Stimulated activated CD4-positive, alpha-beta T cell treated with anti-CD3 and anti-CD28 coated beads, Interleukin-1b, Interleukin-23, amount 100 ng/mL, for 24 hours (primary cell): ENCODE data around the gene ANKRD55.
"Not testable (repeated sequence)": the region's sequence is repeated elsewhere in the genome, so short reads cannot be mapped to it uniquely, and the experiment has no call there.

Source experiments
- DNase-seq, 4 experiments: peaks; one replicate each; pipeline ENCODE4 v3.0.0-alpha.2; 2020; ENCODE audit warnings: low read depth in 4 of 4, low spot score in 1 of 4

Gene ANKRD55

DNA sequence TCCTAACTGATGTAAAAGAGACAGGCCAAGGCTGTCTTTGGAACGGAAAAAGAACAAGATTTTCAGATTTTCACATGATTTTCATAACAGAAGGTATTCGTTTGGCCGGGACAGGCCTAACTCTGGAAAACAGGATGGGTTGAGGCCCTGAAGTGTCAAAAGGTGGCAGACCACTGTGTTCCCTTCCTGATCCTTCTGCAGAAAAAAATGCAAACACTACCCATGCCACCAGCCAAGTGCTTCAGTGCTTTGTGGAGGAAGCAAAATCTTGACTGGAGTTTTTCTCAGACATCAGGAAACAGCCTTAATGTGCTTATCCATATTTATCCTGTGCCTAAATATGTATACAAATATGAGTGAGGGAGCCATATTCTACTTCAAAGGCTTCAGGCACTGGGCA is 124.9 kb downstream of the ANKRD55 start:
- no peak for DNase-seq

DNA sequence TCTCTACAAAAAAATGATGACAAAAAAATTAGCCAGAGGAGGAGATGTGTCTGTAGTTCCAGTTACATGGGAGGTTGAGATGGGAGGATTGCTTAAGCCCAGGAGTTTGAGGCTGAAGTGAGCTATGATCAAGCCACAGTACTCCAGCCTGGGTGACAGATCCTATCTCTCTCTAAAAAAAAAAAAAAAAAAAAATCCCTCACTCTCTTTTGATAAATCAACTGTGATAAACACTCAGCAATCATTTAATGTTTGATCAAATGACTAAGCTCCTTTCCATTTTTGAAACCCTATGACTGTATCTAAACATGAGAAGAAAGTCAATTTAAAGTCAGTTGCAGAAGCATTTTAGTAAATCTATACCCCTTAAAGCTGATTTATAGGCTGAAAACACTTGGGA is 126.3 kb downstream of the ANKRD55 start:
- DNase-seq = no peak

DNA sequence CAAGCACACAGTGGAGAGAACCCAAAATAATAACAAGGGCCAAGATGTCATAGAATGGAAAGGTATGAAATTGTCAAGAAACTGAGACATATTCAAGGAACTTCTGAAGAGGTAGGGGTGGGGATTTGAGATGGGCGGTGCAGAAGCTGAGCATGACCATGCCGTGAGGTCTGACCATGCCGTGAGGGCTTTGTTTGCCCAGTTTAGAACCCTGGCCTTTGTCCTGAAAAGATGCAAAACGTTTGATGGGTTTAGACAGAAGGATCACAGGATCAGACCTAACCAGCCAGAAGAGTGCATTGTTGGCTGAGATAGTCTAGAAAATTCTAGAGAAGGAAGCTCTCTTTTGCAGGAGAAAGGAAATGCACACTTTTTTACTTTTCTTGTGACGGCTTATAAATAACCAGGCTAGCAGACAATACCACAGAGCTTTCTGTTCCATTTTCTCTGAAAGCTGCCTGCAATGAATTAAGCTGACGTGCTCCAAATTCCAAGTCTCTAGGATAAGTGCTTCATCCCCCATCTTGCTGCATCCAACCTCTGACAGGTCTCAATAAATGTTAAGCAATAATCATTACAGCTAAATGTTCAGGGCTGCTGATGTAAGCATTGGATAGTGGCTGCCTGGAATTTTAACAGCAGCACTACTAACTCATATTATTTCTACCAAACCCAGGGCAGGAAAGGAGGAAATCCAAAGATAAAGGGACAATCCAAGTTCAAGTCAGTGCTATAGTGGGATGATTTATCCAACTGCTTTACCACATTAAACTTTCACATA is 127.4 kb downstream of the ANKRD55 start:
- no peak for DNase-seq

DNA sequence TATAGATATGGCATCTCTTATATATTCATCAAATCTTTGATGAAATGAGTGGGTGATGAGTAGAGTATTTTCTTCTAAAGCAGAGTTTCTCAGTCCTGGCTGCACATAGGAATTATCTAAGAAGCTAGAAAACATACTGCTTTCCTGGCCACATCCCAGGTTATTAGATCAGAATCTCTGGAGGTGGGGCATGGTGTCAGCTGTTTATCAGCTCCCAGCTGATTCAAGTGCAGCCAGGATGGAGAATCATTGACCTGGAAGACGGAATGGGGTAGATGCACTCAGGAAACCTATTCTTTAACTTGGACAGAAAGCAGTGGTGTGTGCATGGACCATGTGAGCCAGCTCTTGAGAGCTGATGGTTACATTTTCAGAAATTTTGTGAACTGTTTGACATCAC is 130.2 kb downstream of the ANKRD55 start:
- no peak for DNase-seq

DNA sequence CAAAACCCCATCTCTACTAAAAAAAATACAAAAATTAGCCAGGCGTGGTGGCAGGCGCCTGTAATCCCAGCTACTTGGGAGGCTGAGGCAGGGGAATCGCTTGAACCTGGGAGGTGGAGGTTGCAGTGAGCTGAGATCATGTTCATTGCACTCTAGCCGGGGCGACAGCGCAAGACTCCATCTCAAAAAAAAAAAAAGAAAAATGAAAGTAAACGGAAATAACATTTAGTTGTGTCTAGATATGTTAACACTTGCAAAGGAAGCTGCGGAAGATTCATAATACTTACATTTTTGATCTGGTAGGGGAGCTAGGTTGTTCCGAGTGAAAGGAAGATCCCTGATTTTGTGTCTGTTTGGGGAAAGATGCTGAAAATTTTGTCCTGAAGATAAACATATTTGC is 130.9 kb downstream of the ANKRD55 start:
- not testable (repeated sequence) for DNase-seq

DNA sequence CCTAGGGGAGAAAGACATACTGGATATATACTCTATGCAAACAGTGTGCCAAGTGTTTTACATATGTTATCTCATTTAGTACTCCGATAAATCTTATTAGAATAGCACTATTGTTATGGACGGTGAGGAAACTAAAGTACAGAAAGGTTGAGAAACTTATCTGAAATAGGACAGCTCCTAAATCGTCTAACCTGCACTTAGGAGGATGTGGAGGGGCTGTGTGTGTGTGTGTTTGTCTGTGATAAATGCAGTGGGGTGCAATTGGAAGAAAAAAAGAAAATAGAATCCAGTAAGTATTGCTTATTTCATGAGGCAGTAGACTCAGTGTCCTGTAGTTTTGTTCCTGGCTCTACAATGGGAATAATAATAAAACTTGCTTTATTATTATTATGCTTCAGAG is 131.9 kb downstream of the ANKRD55 start:
- DNase-seq = no peak

DNA sequence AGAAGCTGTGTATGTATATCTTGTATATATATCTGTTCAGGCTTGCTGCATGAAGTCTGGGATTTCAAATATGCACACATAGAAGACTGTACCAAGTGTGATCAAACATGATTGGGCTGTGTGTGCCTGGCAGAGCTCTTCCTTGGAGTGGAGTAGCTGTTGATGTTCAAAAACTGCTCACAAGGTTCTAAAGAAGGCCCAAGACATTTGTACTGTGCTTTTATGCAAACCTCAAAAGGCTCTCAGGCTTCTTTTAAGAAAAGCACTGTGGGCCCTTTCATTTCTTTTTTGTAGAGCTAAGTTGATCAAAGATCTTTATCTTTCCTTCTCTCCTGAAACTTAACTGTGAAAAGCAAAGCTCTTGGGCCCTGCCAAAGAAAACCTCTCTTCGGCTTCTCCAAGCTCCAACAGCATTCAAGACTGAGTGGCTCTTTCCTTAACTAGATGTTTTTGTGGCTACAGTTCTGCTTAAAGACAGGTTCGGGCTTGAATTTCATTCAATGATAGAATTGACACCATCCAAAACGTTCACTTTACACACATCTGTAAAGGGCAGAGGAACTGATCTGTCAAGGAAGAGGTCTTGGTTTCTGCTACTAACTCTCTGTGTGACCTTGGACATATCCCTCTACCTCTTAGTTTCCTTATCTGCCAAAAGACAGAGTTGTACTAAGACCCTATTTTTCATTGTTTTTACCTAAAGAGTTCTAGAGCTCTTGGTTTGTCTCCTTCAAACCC is 132.5 kb downstream of the ANKRD55 start:
- DNase-seq = no peak

DNA sequence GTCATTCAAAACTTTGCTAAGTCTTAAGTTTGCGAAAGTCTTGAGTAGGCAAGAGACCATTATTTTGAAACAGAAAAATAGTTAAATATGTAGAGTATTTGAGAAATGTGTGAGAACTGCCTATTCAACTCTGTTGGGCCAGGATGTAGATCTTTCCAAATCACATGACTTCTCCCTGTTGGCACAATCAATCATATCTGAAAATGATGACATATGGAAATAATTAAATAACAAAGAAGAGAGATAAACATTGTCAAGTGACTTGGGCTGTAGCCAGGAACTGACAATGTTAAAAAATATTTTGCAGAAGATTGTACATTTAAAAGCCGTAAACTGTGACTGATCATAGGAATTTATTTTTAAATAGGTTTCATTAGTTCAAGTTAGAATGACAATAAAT is 133.8 kb downstream of the ANKRD55 start:
- no peak for DNase-seq

DNA sequence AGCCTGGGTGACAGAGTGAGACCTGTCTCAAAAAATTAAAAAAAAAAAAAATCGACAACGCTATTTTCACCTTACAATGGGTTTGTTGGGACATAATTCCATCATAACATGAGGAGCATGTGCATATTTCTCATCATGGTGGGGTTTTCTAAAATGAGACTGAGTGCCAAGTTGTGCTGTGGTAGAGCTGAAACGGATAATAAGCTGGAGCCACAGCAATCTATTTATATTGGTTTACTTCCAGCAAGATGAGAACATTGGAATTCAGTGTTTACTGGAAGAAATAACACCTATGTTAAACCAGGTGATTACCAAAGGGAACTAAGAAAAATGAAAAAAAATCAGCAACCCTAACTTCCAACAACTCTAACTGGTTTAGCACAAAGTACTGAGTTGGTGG is 136.1 kb downstream of the ANKRD55 start:
- DNase-seq = no peak

DNA sequence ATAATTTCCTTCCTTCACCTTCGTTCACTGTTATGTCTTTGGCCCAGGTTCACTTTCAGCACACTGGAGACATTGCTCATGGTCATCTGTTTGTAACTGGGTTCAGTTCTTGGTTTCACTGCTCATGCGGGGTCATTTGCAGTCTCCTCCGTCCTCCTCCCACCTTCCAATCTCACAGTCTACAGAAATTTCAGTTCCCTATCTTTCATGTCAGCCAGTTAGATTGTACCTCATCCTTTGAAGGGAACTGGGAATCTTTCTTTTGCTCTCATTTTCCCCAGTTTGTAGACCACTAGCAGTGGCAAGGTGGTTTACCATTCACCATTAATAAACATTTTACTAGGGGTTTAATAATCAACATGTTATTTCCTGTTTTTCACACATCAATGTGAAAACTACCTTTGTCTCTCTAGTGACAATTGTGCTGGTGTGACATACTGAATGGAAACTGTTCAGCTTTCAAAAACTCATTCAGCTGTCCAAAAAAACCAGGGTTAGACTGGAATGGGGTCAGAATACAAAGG is 137.5 kb downstream of the ANKRD55 start:
- no peak for DNase-seq

DNA sequence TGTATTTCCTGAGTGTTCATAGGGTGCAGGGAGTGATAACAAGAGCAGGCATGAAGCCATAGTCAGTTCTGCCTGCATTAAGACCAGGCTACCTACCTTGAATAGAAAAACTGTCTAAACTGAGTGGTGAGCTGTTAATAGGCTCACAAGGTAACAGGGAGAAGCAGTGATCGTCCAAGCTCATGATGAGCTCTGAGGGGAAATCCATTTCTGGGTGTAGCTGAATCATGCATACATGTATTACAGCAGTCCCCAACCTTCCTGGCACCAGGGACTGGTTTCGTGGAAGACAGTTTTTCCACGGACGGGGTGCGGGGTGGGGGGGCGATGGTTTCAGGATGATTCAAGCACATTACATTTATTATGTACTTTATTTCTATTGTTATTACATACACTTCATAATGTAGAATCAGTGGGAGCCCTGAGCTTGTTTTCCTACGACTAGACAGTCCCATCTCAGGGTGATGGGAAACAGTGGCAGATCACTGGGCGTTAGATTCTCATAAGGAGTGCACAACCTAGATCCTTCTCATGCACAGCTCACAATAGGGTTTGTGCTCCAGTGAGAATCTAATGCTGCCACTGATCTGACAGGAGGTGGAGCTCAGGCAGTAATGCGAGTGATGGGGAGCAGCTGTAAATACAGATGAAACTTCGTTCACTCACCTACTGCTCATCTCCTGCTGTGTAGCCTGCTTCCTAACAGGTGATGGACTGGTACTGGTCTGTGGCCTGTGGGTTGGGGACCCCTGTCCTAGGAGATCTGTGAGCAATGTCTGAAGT is 138.4 kb downstream of the ANKRD55 start:
- DNase-seq = peak; percentile 42 to 80 (median 53)

DNA sequence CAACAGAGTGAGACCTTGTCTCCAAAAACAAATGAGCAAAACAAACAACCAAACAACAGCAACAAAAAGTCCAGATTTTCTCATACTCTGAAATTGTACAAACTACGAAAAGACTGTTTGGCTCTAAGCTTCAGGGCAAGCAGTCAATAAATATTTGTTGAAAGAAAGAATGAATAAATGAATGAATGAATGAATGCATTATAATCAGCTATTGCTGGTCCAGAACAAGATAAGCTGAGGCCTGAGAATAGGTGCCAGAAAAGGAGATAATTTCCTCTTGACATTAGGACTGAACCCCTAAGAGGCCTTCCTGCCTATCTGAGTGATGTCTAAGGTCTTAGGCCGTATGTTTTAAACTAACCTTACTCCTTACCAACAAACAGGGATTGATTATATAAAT is 139.2 kb downstream of the ANKRD55 start:
- no peak for DNase-seq

DNA sequence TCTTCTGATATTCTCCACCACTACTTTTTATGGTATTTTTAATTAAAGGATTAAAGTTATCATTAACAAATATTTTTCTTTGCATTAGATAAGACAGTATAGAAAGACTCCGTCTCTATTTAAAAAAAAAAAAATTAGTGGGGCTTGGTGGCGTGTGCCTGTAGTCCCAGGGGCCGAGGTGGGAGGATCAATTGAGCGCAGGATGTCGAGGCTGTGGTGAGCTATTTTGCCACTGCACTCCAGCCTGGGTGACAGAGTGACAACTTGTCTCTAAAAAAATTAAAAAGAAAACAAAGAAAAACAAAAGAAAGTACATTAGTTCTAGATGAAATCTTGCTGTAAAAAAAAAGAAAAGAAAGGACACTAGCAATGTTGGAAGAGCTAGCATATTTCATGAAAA is 141.0 kb downstream of the ANKRD55 start:
- no peak for DNase-seq

DNA sequence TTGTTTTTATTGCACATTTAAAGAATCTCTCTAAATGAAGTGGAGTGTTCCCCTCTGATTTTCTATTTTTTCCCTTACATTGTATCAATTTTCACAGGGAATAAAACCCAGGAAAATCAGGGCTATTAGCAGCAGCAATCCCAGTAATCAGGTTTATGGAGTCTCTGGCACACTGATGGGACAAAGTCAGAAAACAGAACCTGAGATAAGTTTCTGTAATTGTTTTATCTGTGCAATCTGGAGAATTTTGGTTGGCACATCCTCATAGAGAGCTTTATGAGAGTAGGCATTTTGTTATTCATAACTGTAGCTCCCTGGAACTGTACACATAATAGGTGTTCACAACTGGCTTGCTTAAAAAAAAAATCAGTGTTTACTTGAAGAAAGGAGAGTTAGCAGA is 141.5 kb downstream of the ANKRD55 start:
- no peak for DNase-seq

DNA sequence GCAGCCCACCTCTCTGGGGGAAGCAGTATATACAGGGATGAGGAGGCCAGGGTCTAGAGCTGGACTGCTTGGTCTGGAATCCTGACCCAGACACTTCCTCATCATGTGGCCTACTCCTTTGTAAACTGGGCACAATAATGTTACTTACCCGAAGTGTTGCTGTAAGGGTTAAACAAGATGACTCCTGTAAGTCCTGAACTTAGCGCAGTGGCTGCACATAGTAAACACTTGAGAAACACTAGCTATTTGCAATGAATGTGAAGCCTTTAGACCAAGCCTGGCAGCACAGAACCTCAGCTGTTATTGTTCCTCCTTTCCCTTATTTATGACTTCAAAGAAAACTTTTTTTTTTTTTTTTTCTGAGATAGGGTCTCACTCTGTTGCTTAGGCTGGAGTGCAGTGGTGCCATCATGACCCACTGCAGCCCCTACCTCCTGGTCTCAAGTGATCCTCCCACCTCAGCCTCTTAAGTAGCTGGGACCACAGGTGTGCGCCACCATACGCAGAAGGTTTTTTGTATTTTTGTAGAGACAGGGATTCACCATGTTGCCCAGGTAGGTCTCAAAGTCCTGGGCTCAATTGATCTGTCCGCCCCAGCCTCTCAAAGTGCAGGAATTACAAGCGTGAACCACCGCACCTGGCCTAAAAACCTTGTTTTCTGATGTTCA is 142.2 kb downstream of the ANKRD55 start:
- no peak for DNase-seq

DNA sequence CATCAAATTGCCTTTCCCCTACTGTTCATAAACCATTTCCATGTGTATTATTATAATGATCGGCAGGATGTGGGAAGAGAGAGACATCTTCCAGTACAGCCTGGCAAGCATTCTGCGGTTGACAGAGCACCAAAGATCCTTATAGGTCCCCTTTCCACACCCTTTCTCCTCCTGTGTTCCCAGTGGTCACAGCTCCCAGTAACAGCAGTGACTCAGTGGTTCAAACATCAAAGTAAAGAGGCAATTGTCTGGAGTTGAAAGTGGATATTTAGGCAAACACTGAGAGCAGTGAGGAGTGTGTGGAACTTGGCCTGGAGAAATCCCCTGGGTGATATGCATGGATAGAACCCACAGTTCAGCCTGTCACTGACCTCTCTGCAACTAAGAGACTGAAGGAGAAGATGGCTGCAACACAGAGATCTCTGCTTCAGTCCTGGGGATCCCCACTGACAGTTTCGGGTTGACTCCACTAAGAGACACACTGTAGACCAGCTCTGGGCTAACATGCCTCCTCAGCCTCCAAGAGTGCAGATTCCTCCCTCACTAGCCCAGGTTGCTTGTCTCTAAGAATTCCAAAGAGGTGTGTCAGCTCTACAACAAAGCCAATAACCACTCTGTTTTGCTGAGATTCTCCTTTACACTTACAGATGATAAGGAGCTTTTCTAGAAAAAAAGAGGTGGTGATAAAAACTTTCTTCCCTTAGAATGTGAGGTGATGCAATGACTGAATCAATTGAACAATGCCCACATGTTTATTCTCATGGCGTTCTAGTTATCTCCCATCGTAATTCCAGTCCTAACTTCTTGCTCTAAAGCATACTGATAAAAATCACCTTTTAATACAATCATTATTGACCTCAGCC is 143.9 kb downstream of the ANKRD55 start:
- DNase-seq = peak in 1 of 4 experiments; percentile 36

DNA sequence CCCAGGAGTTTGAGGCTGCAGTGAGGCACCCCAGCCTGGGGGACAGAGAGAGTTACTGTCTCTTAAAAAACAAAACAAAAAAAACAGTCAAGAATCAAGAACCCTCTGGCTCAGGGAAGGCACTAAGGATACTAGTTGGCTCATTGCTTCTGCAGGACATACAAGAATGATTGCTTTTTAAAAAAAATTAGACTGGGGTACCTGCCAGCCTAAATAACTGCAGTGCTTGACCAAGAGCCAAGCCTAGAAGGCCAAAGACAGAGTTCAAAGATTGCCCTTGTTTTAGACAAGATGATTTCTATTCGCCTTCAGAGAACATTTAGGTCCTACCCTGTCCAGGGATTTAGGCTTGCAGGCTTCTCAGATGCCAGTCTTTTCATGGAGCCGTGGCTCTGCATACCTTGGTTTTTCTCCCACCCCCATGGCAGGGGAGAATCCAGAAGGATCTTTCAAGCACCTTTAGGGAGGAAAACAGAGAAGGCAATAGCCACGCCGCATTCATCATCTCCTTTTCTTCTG is 144.6 kb downstream of the ANKRD55 start:
- no peak for DNase-seq

DNA sequence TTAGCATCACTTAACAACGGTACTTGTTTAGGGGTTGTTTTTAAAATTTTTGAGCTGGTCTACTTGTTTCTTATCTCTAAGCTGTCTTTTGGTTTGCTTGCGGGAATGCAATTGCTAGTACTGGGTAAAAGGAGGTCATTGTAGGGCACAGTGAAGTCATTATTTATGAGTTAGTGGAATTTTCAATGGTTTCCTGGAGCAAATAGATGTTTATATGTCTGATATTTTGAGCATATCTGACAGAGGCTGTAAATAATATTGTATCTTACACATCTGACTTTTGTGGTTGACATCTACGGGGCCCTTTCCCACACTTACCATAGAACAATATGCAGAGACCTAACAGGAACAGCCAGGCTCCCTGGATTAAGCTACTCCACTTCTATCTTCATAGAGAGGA is 147.9 kb downstream of the ANKRD55 start:
- DNase-seq = no peak

DNA sequence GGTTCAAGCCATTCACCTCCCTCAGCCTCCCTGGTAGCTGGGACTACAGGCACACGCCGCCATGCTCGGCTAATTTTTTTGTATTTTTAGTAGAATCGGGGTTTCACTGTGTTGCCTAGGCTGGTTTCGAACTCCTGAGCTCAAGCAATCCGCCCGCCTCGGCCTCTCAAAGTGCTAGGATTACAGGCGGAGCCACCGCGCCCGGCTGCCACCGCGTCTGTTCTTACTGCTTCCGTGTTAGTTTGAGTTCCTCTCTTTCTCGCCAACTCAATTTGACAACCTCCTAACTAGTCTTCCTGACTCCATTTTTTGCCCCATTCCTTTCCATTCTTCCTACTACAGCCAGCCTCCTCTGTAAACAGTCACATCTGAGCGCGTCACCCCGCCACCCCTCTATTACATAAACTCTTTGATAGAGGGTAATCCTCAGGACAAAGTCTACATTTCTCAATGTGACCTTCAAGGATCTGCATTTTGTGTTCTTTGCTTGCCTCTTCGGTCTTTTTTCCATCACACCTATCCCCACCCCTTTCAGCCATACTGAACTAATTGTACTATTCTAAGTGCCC is 149.8 kb downstream of the ANKRD55 start:
- no peak for DNase-seq
